Measurements from ENCODE around the gene PSMB5. TPM values are rescaled to one million over a fixed set of nuclear protein-coding genes. Genes with fewer than 3 reads are reported as not detected.
A peak's percentile ranks its signal among the peaks of the same experiment; 100 is the strongest.

PSMB5 gene
- polyA plus RNA-seq, 2 donors, result 35.1 to 136 TPM

DNA sequence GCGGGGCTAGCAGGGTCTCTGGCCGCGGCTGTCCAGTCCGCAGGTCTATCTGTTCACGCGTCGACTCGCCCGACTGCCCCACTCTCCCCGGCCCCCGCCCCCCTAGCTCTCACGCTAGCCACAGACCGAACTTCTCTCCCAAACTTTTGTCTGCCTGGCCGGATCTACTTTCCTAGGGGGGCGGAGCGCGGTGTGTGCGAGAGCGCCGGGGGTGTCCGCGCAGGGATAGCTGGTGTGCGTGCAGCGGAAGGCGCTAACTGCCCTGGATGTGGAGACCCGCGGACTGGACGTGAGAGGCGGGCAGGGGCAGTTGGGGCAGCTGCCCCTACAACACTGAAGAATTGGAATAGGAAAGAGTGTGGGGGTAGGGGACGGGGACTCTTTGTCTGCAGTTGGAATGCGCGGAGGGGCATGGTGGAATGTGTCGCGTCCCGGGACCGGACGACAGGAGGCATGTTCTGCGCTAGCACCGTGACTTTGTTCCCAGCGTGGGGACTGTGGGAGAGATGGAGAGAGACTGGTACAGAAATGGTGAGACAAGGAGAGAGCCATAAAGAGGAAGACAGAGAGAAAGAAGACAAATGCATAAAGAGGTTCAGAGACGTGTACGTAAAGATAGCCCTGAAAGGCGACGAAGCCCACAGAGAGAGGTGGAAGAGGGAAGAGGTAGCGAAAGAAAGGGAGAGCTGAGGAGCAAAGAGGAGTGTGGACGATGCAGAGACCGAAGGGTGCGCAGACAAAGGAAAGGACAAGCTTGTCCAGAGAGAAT lies 52.0 kb downstream of the PSMB5 start, which contains the start of gene AJUBA:
AJUBA (minus strand) TSS at position 75 of the 769 bp plus-strand sequence. CDS start 285 bp downstream, outside the sequence.
- Histone ChIP-seq H3K9me3 (ENCODE audit: control insufficient read depth in 2 of 2, insufficient read depth in 1 of 2, low read depth in 1 of 2, low read length in 1 of 2) (no peaks in the 10 kb centered on the region), H3K27ac (ENCODE audit: low read depth in 2 of 2, low read length in 1 of 2) (peak within 1 kb of the TSS; percentile 84 to 86), H3K36me3 (ENCODE audit: control insufficient read depth in 2 of 2, insufficient read depth in 2 of 2, low read length in 1 of 2) (peaks cover 0 to 1% of the 10 kb centered on the region in 2 donors), H3K4me1 (ENCODE audit: control insufficient read depth in 2 of 2, insufficient read depth in 2 of 2, low read length in 1 of 2) (peaks cover 0 to 11% of the 10 kb centered on the region in 2 donors), H3K27me3 (ENCODE audit: control insufficient read depth in 1 of 2, insufficient read depth in 2 of 2, low read length in 2 of 2) (no peaks in the 10 kb centered on the region), H3K4me3 (ENCODE audit: low read depth in 1 of 2, low read length in 2 of 2) (peak within 1 kb of the TSS; percentile 68 to 85)
- WGBS, 2 donors, result 1% methylated on average over 48 of the region's 48 CpGs

DNA sequence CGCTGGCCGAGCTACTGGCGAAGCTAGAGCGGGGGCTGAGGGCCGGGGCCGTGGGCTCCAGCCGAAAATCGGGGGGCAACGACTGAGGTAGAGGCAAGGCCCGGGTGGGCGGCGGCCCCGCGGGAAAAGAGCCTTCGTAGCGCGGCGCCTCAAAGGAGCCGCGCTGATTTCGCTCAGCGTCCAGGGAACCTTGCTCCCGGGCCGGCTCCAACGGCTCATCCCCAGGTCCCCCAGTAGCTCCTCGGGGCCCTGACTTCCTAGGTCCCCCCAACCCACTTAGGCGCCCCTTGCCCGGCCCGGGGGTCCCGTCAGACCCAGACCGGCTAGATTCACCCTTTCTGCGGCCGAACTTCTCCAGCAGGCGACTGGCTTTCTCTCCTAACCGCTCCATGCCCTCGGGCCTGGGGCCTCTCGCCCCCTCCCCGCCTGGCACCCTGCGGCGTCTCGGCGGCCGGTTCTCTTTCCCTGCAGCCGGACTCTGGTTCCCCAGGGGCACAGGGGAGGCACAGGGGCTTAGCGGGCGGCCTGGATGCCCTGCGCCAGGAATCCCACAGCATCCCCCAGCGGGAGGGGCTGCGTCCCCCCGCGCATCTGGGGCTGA lies 52.7 kb downstream of the PSMB5 start:
- Histone ChIP-seq H3K4me3 (ENCODE audit: low read depth in 1 of 2, low read length in 2 of 2) (peak overlapping the region; percentile 68 to 85), H3K27ac (ENCODE audit: low read depth in 2 of 2, low read length in 1 of 2) (peak overlapping the region; percentile 84 to 86), H3K27me3 (ENCODE audit: control insufficient read depth in 1 of 2, insufficient read depth in 2 of 2, low read length in 2 of 2) (no peaks in the 10 kb centered on the region), H3K4me1 (ENCODE audit: control insufficient read depth in 2 of 2, insufficient read depth in 2 of 2, low read length in 1 of 2) (peaks cover 0 to 15% of the 10 kb centered on the region in 2 donors), H3K9me3 (ENCODE audit: control insufficient read depth in 2 of 2, insufficient read depth in 1 of 2, low read depth in 1 of 2, low read length in 1 of 2) (no peaks in the 10 kb centered on the region), H3K36me3 (ENCODE audit: control insufficient read depth in 2 of 2, insufficient read depth in 2 of 2, low read length in 1 of 2) (peaks cover 0 to 1% of the 10 kb centered on the region in 2 donors)
- WGBS, 2 donors, result 1% methylated on average over 50 to 51 of the region's 51 CpGs

DNA sequence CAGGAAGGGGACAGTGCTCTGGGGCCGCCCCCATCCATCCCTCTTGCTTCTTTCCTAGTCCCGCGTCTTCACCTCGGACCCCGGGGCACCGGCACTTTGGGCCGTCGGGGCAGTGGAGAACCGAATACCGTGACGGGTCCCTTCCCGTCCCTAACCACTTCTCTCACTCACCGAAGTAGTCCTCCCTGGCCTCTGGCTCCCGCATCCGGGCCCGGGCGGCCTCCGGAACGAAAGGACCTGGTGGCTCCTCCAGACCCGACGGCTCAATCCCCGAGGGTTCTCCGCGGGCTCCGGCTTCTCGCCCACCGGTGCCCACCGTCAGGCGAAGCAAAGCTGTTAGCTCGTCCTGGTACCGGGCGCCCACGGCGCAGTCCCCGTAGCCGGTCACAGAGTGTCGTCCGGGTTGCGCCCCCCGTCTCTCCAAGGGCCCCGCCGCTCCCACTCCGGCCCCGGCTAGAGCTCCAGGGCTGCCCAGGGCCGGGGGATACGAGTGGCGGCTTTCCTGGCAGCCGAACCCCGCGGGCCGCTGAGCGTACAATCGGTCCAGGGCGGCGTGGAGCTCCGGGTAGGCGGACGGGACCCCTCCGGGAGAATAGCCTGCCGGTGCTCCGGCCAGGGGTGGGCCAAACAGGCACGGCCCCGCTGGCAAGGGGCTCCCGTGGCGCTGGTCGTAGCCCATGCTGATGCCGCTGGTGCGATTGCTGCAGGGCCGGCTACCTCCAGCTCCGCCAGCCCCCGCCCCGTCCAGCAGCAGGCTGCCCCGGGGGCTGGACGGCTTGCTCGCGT lies 53.4 kb downstream of the PSMB5 start:
- H3K27ac ChIP-seq (ENCODE audit: low read depth in 2 of 2, low read length in 1 of 2), result peak overlapping the region; percentile 84 to 86
- H3K4me3 ChIP-seq (ENCODE audit: low read depth in 1 of 2, low read length in 2 of 2), result peak overlapping the region; percentile 68 to 85
- H3K9me3 ChIP-seq (ENCODE audit: control insufficient read depth in 2 of 2, insufficient read depth in 1 of 2, low read depth in 1 of 2, low read length in 1 of 2), result no peaks in the 10 kb centered on the region
- WGBS, 2 donors, result 4 to 5% methylated on average over 76 of the region's 76 CpGs
- H3K4me1 ChIP-seq (ENCODE audit: control insufficient read depth in 2 of 2, insufficient read depth in 2 of 2, low read length in 1 of 2), result peaks cover 0 to 16% of the 10 kb centered on the region in 2 donors
- H3K36me3 ChIP-seq (ENCODE audit: control insufficient read depth in 2 of 2, insufficient read depth in 2 of 2, low read length in 1 of 2), result peaks cover 0 to 1% of the 10 kb centered on the region in 2 donors
- no peaks in the 10 kb centered on the region for H3K27me3 ChIP-seq (ENCODE audit: control insufficient read depth in 1 of 2, insufficient read depth in 2 of 2, low read length in 2 of 2)

DNA sequence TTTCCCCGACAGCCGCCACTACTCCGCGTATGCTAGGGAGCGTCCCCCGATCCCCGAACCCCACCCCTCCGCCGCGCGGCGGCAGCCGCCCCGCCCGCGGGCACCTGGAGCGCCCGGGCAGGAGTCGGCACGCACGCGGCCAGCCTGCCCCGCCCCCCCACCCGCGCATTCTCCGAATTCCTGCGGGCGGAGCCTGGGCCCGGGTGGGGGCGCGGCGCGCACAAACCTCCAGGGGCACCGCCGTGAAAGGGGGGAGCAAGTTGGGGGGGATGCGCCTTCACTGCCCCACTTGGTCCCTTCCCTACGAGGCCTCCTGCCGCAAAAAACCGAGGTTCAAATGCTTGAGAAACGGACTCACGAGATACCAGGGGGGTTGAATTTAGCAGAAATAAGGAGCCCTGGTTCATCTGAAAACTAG lies 54.0 kb downstream of the PSMB5 start:
- Histone ChIP-seq H3K36me3 (ENCODE audit: control insufficient read depth in 2 of 2, insufficient read depth in 2 of 2, low read length in 1 of 2) (peaks cover 0 to 1% of the 10 kb centered on the region in 2 donors), H3K27me3 (ENCODE audit: control insufficient read depth in 1 of 2, insufficient read depth in 2 of 2, low read length in 2 of 2) (no peaks in the 10 kb centered on the region), H3K4me1 (ENCODE audit: control insufficient read depth in 2 of 2, insufficient read depth in 2 of 2, low read length in 1 of 2) (peaks cover 0 to 16% of the 10 kb centered on the region in 2 donors), H3K27ac (ENCODE audit: low read depth in 2 of 2, low read length in 1 of 2) (peak overlapping the region; percentile 84 to 91), H3K4me3 (ENCODE audit: low read depth in 1 of 2, low read length in 2 of 2) (peak overlapping the region; percentile 68 to 85), H3K9me3 (ENCODE audit: control insufficient read depth in 2 of 2, insufficient read depth in 1 of 2, low read depth in 1 of 2, low read length in 1 of 2) (no peaks in the 10 kb centered on the region)
- WGBS, 2 donors, result 2 to 3% methylated on average over 41 of the region's 41 CpGs

DNA sequence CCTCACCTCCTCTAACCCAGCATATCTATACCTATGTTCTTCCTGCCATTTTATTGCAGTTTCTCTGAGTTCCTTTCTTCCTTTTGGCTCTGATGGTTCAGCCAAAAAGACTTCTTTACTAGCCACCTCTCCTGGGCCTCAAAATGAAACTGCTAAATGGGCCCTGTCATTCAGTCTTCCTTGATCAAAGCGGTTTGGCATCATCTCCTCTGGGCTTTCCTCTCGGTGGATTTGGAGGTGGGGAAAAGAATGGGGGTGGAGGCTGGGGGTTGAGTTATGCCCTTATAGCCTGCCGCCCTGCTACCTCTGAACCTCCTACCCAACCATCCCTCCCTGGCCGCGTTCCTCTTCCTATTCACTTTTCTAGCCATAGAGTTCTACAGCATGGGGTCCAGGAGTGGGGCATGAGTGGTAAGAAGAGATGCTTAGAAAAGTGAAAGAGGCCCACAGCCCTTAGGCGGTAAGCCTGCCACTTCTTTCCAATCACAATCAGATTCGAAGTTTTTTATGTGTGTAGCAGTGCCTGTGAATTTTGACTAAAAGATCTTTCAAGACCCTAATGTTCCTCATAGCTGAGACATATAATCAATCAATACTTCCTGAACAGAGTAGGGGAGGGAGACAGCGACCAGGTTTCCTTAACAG lies 54.8 kb downstream of the PSMB5 start:
- H3K27me3 ChIP-seq (ENCODE audit: control insufficient read depth in 1 of 2, insufficient read depth in 2 of 2, low read length in 2 of 2), result no peaks in the 10 kb centered on the region
- H3K4me1 ChIP-seq (ENCODE audit: control insufficient read depth in 2 of 2, insufficient read depth in 2 of 2, low read length in 1 of 2), result peaks cover 0 to 16% of the 10 kb centered on the region in 2 donors
- H3K36me3 ChIP-seq (ENCODE audit: control insufficient read depth in 2 of 2, insufficient read depth in 2 of 2, low read length in 1 of 2), result peaks cover 0 to 1% of the 10 kb centered on the region in 2 donors
- WGBS, 2 donors, result 33 to 54% methylated on average over 8 of the region's 8 CpGs
- no peaks in the 10 kb centered on the region for H3K9me3 ChIP-seq (ENCODE audit: control insufficient read depth in 2 of 2, insufficient read depth in 1 of 2, low read depth in 1 of 2, low read length in 1 of 2)
- peak overlapping the region; percentile 84 to 91 for H3K27ac ChIP-seq (ENCODE audit: low read depth in 2 of 2, low read length in 1 of 2)
- H3K4me3 ChIP-seq (ENCODE audit: low read depth in 1 of 2, low read length in 2 of 2), result peak overlapping the region; percentile 40 to 68

DNA sequence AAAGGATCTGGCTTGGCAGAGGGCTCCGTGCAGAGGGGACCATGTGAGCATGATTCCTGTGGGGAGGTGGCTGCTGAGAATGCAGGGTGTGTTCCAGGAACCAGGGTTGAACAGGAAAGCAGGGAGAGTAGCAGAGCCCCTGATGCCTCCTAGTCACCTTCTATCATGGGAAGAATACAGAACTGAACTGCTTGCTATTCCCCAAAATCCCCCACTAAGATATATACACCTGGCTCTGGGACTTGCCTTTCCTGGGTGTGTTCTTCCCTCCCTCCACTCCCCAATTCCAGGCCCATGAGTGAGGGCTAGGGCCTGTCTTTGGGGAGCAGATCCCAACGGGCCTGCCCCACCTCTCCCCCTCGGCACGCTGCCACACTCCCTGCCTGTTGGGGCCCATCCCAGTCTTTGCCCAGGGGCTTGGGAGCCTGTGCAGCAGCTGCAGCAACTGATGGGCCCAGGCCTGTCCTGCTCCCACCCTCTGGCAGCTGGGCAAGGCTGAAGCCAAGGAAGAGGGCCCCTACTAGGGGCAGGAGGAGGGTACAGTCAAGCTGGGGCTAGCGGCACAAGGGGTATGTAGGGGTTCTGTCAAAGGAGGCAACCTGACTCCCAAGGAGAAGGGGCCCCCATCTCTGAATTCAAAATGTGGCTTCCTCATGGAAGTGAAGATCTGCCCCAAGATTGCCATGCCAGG lies 55.6 kb downstream of the PSMB5 start:
- Histone ChIP-seq H3K27ac (ENCODE audit: low read depth in 2 of 2, low read length in 1 of 2) (peak overlapping the region; percentile 84 to 91), H3K36me3 (ENCODE audit: control insufficient read depth in 2 of 2, insufficient read depth in 2 of 2, low read length in 1 of 2) (peaks cover 0 to 1% of the 10 kb centered on the region in 2 donors), H3K4me3 (ENCODE audit: low read depth in 1 of 2, low read length in 2 of 2) (peak overlapping the region; percentile 37 to 68), H3K9me3 (ENCODE audit: control insufficient read depth in 2 of 2, insufficient read depth in 1 of 2, low read depth in 1 of 2, low read length in 1 of 2) (no peaks in the 10 kb centered on the region), H3K4me1 (ENCODE audit: control insufficient read depth in 2 of 2, insufficient read depth in 2 of 2, low read length in 1 of 2) (peaks cover 0 to 16% of the 10 kb centered on the region in 2 donors), H3K27me3 (ENCODE audit: control insufficient read depth in 1 of 2, insufficient read depth in 2 of 2, low read length in 2 of 2) (no peaks in the 10 kb centered on the region)
- 40 to 47% methylated on average over 5 of the region's 5 CpGs for WGBS, 2 donors

DNA sequence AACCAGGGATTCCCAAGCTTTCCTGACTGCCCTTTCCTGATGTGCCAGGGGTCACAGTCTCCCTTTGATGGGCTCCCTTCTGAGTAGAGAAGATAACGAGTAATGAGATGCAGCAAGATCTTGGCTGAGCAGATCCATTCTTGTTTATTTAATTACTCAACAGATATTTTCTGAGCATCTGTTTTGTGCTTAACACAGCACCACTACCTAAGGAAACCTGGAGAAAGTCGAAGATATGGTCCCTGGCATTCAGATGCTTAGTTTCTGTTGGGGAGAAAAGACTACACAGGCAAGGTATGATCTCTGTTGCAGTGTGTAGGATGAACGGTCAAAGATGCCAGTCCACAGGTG lies 56.2 kb downstream of the PSMB5 start:
- peak overlapping the region; percentile 84 to 91 for H3K27ac ChIP-seq (ENCODE audit: low read depth in 2 of 2, low read length in 1 of 2)
- WGBS, 2 donors, result 42 to 51% methylated on average over 3 of the region's 3 CpGs
- H3K4me1 ChIP-seq (ENCODE audit: control insufficient read depth in 2 of 2, insufficient read depth in 2 of 2, low read length in 1 of 2), result peaks cover 0 to 16% of the 10 kb centered on the region in 2 donors
- no peaks in the 10 kb centered on the region for H3K9me3 ChIP-seq (ENCODE audit: control insufficient read depth in 2 of 2, insufficient read depth in 1 of 2, low read depth in 1 of 2, low read length in 1 of 2)
- H3K27me3 ChIP-seq (ENCODE audit: control insufficient read depth in 1 of 2, insufficient read depth in 2 of 2, low read length in 2 of 2), result no peaks in the 10 kb centered on the region
- H3K4me3 ChIP-seq (ENCODE audit: low read depth in 1 of 2, low read length in 2 of 2), result peak overlapping the region in 1 of 2 donors; percentile 3
- H3K36me3 ChIP-seq (ENCODE audit: control insufficient read depth in 2 of 2, insufficient read depth in 2 of 2, low read length in 1 of 2), result peaks cover 0 to 2% of the 10 kb centered on the region in 2 donors

DNA sequence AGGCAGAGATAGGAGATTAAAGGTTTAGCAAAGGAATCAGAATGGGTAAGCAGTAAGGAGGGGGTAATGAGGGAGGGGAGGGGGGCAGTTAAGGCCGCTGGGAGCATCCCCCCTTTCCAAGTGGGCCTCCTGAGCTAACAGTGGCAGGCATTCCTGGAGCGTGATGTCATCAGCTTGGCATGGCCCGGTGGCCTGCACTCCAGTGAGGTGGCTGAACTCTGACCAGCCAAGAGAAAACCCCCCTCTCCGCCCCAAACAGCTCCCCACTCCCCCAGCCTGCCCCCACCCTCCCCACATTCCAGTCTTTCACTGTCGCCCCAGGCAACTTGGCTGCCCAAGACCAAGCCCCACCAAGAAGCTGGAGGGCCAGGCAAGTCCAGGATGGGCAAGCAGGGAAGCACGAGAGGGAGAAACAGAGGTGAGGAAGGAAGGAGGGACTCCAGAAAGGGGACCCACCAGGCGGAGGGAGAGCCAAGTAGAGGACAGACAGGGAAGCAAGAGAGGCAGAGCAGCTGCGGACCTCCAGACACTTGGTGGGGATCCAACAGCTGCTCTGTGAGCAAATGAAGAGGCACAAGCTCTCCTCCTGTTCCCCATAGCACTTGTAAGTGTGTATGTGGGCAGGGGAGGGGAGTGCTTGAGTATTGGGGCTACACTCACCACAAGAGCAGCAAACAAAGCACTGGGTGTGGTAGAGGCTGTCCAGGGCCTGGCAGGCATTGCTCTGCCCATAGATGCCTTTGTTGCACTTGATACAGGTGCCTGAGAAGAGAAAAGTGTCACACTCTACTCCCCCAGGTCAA lies 56.8 kb downstream of the PSMB5 start:
- H3K27ac ChIP-seq (ENCODE audit: low read depth in 2 of 2, low read length in 1 of 2), result peak overlapping the region; percentile 84 to 91
- H3K4me1 ChIP-seq (ENCODE audit: control insufficient read depth in 2 of 2, insufficient read depth in 2 of 2, low read length in 1 of 2), result peaks cover 0 to 16% of the 10 kb centered on the region in 2 donors
- WGBS, 2 donors, result 21 to 28% methylated on average over 8 of the region's 8 CpGs
- peak overlapping the region in 1 of 2 donors; percentile 3 for H3K4me3 ChIP-seq (ENCODE audit: low read depth in 1 of 2, low read length in 2 of 2)
- H3K9me3 ChIP-seq (ENCODE audit: control insufficient read depth in 2 of 2, insufficient read depth in 1 of 2, low read depth in 1 of 2, low read length in 1 of 2), result no peaks in the 10 kb centered on the region
- peaks cover 0 to 7% of the 10 kb centered on the region in 2 donors for H3K36me3 ChIP-seq (ENCODE audit: control insufficient read depth in 2 of 2, insufficient read depth in 2 of 2, low read length in 1 of 2)
- H3K27me3 ChIP-seq (ENCODE audit: control insufficient read depth in 1 of 2, insufficient read depth in 2 of 2, low read length in 2 of 2), result no peaks in the 10 kb centered on the region
